Astrocyte (in vitro differentiated cells and primary cell): Measurements from ENCODE around the gene CDH23. TPM values are rescaled to one million over a fixed set of nuclear protein-coding genes. Genes with fewer than 3 reads are reported as not detected.

Experiments
- DNase-seq: peaks from one replicate; pipeline ENCODE4 v3.0.0-alpha.2; 2010; ENCODE audit warnings: low read depth
- FAIRE-seq: peaks from 2 replicates; lab custom pipeline; 2011; peaks lifted over from hg19 to GRCh38; lab: Jason Lieb, UNC
- H2AFZ ChIP-seq: 2 replicates; pipeline ENCODE4 v1.6.0; 2012; ENCODE audit warnings: low read depth, low read length, inconsistent platforms
- H3K27ac ChIP-seq: 2 replicates; pipeline ENCODE4 v1.5.1; 2011; ENCODE audit warnings: low read depth, low read length, inconsistent platforms
- H3K27me3 ChIP-seq: 2 replicates; pipeline ENCODE4 v1.6.0; 2011; ENCODE audit warnings: low read length, inconsistent platforms; ENCODE audit not compliant: insufficient read depth
- H3K36me3 ChIP-seq: 2 replicates; pipeline ENCODE4 v1.5.1; 2011; ENCODE audit warnings: low read length, inconsistent platforms; ENCODE audit not compliant: insufficient read depth
- H3K4me1 ChIP-seq: 2 replicates; pipeline ENCODE4 v1.5.1; 2011; ENCODE audit warnings: low read length, inconsistent platforms; ENCODE audit not compliant: insufficient read depth
- H3K4me2 ChIP-seq: 2 replicates; pipeline ENCODE4 v1.6.0; 2012; ENCODE audit warnings: low read length, inconsistent platforms
- H3K4me3 ChIP-seq: 2 replicates; pipeline ENCODE4 v1.5.1; 2011; ENCODE audit warnings: low read depth, mild to moderate bottlenecking, low read length, inconsistent platforms; ENCODE audit not compliant: insufficient read depth
- H3K79me2 ChIP-seq: 2 replicates; pipeline ENCODE4 v1.6.0; 2012; ENCODE audit warnings: mild to moderate bottlenecking, low read length, inconsistent platforms; ENCODE audit not compliant: insufficient read depth
- H3K9ac ChIP-seq: 2 replicates; pipeline ENCODE4 v1.6.0; 2012; ENCODE audit warnings: mild to moderate bottlenecking, low read length, inconsistent platforms
- H3K9me3 ChIP-seq: 2 replicates; pipeline ENCODE4 v1.5.1; 2012; ENCODE audit warnings: low read depth, mild to moderate bottlenecking, low read length, inconsistent platforms; ENCODE audit not compliant: insufficient read depth
- H4K20me1 ChIP-seq: 2 replicates; pipeline ENCODE4 v1.6.0; 2012; ENCODE audit warnings: low read length, inconsistent platforms; ENCODE audit not compliant: insufficient read depth
- H3K27ac Mint-ChIP-seq: one replicate; pipeline ENCODE4 v1.8.0; 2021; ENCODE audit warnings: mild to moderate bottlenecking, mixed read lengths; ENCODE audit not compliant: unreplicated experiment
- H3K27me3 Mint-ChIP-seq: one replicate; pipeline ENCODE4 v1.8.0; 2021; ENCODE audit warnings: low read depth, mixed read lengths; ENCODE audit not compliant: unreplicated experiment
- H3K36me3 Mint-ChIP-seq: one replicate; pipeline ENCODE4 v1.8.0; 2021; ENCODE audit warnings: low read depth, mixed read lengths; ENCODE audit not compliant: unreplicated experiment
- H3K4me1 Mint-ChIP-seq: one replicate; pipeline ENCODE4 v1.8.0; 2021; ENCODE audit warnings: low read depth, mixed read lengths; ENCODE audit not compliant: unreplicated experiment
- H3K4me3 Mint-ChIP-seq: one replicate; pipeline ENCODE4 v1.8.0; 2021; ENCODE audit warnings: mild to moderate bottlenecking, moderate library complexity, mixed read lengths; ENCODE audit not compliant: unreplicated experiment
- H3K9me3 Mint-ChIP-seq: one replicate; pipeline ENCODE4 v1.8.0; 2021; ENCODE audit warnings: mild to moderate bottlenecking, mixed read lengths; ENCODE audit not compliant: unreplicated experiment
- EZH2 ChIP-seq: IDR thresholded peaks from 2 replicates; pipeline ENCODE4 v1.6.1; 2012; ENCODE audit warnings: mild to moderate bottlenecking, low read length, inconsistent platforms; ENCODE audit not compliant: insufficient read depth
- total RNA-seq: library from RNA; stranded (reverse); gene quantifications from 2 replicates; pipeline ENCODE4 v1.2.1, GENCODE V29; 2021
- TF ChIP-seq, protein P1 (sequence below): IDR thresholded peaks from 2 replicates; pipeline ENCODE4 v1.5.1; 2011; ENCODE audit warnings: low read depth, mild to moderate bottlenecking, inconsistent platforms, low read length, moderate library complexity; ENCODE audit not compliant: insufficient read depth

Gene CDH23
- total RNA-seq, 1 donor from 2014 or later, result not detected

DNA sequence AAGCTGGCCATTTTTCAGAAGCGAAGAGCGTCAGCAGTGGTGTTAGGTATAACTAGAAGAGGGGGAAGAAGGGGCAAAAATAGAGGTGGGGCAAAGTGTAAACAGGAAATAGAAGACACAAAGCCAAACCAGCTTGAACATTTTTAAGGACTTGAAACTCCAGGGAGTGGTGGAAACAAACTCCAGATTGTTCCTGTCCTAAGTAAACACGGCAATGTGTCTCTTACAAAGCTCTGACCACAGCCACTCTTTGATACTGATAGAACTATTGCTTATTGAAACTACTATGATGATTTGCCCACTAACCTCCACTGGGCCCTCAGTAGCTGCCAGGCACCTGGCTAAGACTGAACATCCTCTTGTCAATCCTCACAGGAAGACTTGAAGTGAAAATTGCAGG lies 20.8 kb upstream of the CDH23 start:
- Histone ChIP-seq H3K4me3 (no peak overlapping the region), H3K4me1 (peaks cover 3% of the 10 kb centered on the region), H3K27ac (no peak overlapping the region), H3K9ac (no peak overlapping the region), H3K4me2 (no peak overlapping the region), H3K79me2 (no peaks in the 10 kb centered on the region), H2AFZ (no peak overlapping the region), H3K27me3 (peaks cover 25% of the 10 kb centered on the region), H3K9me3 (no peaks in the 10 kb centered on the region), H4K20me1 (no peaks in the 10 kb centered on the region), H3K36me3 (no peaks in the 10 kb centered on the region)
- Mint-ChIP-seq H3K4me1 (no peaks in the 10 kb centered on the region), H3K27me3 (peaks cover 45% of the 10 kb centered on the region), H3K36me3 (no peaks in the 10 kb centered on the region), H3K27ac (no peak overlapping the region), H3K9me3 (no peaks in the 10 kb centered on the region), H3K4me3 (no peak overlapping the region)
- TF ChIP-seq, protein P1, sequence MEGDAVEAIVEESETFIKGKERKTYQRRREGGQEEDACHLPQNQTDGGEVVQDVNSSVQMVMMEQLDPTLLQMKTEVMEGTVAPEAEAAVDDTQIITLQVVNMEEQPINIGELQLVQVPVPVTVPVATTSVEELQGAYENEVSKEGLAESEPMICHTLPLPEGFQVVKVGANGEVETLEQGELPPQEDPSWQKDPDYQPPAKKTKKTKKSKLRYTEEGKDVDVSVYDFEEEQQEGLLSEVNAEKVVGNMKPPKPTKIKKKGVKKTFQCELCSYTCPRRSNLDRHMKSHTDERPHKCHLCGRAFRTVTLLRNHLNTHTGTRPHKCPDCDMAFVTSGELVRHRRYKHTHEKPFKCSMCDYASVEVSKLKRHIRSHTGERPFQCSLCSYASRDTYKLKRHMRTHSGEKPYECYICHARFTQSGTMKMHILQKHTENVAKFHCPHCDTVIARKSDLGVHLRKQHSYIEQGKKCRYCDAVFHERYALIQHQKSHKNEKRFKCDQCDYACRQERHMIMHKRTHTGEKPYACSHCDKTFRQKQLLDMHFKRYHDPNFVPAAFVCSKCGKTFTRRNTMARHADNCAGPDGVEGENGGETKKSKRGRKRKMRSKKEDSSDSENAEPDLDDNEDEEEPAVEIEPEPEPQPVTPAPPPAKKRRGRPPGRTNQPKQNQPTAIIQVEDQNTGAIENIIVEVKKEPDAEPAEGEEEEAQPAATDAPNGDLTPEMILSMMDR, result no peak
- TF ChIP-seq EZH2, result no peak
- FAIRE-seq (no peak), DNase-seq (no peak)

DNA sequence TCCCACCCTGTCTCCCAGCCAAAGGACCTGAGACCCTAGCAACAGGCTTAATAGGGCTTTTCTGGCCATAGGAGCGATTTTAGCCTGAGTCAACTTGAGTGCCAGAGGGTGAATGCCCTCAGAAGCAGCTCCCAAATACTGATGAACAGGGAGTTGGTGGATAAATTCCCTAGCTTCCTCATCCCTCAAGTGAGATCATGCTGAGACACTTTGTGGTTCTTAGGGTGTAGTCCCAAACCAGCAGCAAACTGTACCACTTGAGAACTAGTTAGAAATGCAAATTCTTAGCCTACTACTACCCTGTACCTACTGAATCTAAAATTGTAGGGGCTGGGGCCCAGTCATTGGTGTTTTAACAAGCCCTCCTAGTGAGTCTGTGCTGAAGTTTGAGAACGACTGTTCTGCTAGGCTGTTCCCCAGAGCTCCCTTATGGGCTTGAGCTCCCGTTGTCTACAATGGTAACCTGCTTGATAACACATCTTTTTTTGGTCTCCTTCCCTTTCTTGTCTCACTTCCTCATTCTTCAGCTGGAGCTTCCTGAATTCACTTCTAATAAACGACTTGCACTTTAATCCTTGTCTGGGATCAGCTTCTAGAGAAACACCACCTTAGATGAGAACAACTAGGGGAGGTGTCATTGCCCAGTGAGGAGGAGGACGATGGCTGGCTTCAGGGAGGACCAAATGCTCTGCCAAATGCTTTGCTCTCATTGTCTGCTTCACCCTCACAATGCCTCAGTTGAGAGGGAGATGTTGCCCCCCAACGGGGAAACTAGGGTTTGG lies 18.2 kb upstream of the CDH23 start:
- Mint-ChIP-seq H3K27ac (no peak overlapping the region), H3K36me3 (no peaks in the 10 kb centered on the region), H3K4me3 (no peak overlapping the region), H3K4me1 (no peaks in the 10 kb centered on the region), H3K9me3 (no peaks in the 10 kb centered on the region), H3K27me3 (peaks cover 26% of the 10 kb centered on the region)
- Histone ChIP-seq H3K9ac (no peak overlapping the region), H4K20me1 (no peaks in the 10 kb centered on the region), H3K27me3 (peaks cover 6% of the 10 kb centered on the region), H3K79me2 (no peaks in the 10 kb centered on the region), H3K27ac (no peak overlapping the region), H3K4me1 (peaks cover 3% of the 10 kb centered on the region), H3K4me2 (no peak overlapping the region), H2AFZ (no peak overlapping the region), H3K36me3 (no peaks in the 10 kb centered on the region), H3K4me3 (no peak overlapping the region), H3K9me3 (no peaks in the 10 kb centered on the region)
- no peak for TF ChIP-seq EZH2
- TF ChIP-seq, protein P1, result no peak
- FAIRE-seq, result no peak
- DNase-seq, result no peak
